GM19467 (cell line): ENCODE measurements around the gene PRKG1.
A peak's percentile ranks its signal among the peaks of the same experiment; 100 is the strongest.
"Not testable (repeated sequence)": the region's sequence is repeated elsewhere in the genome, so short reads cannot be mapped to it uniquely, and the experiment has no call there.

Experiments
- ATAC-seq: cut with Tn5 transposase; IDR thresholded peaks from one replicate; pipeline ENCODE4 v1.9.1; 2021; ENCODE audit warnings: mild to moderate bottlenecking, moderate library complexity; ENCODE audit not compliant: unreplicated experiment

Gene PRKG1

DNA sequence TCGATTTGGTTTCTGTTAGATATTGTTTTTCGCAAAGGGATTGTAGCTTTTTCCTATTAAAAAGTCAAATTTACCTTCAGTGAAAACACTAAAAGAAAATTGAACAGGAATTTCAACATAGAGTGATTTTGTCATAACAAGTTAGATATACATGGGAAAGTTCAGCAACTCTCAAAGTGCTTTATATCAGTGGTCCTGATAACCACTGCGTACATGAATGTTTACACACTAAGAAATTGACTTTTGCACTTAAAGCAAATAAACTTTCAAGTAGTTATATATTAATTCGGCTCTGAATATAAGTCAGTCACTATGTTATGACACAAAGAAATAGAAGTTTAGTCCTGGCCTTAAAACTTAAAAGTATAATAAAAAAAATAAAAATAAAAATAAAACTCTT lies 1138.5 kb downstream of the PRKG1 start:
- ATAC-seq, result no peak

- no peak for ATAC-seq
Observed at GRCh38 chr10:52213321-52213752, 1139.0 kb downstream of the PRKG1 start.

GRCh38 chr10:52215745-52216361 lies 1141.6 kb downstream of the PRKG1 start:
- peak; percentile 68 for ATAC-seq

DNA sequence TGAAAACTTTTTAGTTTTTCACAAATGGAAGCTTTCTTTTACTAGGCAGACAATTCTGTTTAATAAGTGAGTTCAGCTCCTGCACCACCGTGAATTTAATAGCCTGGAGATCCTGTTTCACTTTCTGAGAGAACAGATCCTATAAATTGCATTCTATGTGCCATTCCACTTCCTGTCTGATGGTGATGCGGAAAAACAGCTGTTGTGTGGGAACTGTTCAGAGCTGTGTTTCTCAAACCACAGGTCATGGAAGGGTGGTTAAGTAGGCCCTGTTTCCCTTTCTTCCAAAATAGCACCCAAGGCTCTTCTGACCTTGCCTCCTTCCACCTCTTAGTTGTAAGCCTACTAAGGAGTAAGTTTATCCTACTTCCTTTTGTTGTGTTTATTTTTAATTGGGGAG lies 1142.6 kb downstream of the PRKG1 start:
- ATAC-seq, result peak; percentile 61

DNA sequence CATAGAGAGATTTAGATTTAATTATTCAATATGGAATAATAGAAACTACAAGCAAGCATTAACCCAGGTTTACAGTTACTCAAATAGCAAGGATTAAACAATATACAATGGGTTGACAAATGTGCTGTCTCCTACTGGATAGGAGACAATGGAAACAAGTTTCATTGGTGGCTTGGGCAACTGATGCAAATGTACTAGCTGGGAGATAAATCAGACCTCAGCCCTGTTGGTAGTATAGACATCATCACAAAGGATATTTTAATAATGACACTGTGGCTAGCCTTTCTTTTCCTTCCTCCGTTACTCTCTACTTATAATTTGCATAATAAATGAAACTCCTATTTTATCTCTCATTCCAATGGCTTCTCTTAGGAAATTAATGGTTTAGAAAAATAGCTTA lies 1143.2 kb downstream of the PRKG1 start:
- no peak for ATAC-seq

GRCh38 chr10:52220947-52221346 lies 1146.7 kb downstream of the PRKG1 start:
- ATAC-seq, result no peak

- no peak for ATAC-seq
Observed at GRCh38 chr10:52221923-52222322, 1147.6 kb downstream of the PRKG1 start.

DNA sequence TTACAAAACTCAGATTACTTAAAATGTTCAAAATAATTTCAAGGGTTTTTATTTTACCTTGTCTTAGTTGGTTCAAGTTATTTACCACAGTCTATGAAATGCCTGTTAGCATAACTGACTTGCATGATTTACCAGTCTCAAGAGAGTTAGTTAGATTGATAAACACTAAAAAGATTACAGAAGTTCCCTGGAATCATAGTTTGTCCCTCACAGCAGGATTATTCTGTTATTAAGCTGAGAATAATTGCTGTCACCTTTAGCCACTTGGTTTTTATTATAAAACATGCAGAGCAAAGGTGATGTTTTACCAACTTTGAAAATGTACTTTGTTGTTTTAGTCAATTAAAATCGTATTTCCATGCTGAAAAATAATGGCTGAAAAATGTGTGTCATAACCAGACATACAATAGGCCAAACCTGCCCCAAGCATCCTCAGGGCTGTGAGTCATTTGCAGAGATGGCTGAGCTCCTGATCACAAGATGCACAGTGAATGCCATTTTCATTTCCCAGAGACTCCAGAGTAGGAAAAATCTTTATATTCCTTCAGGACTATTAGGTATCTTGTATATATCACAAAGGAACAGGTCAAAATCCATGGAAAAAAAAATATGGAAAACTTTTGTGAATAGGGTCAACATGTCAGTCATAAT lies 1152.0 kb downstream of the PRKG1 start:
- ATAC-seq, result no peak

DNA sequence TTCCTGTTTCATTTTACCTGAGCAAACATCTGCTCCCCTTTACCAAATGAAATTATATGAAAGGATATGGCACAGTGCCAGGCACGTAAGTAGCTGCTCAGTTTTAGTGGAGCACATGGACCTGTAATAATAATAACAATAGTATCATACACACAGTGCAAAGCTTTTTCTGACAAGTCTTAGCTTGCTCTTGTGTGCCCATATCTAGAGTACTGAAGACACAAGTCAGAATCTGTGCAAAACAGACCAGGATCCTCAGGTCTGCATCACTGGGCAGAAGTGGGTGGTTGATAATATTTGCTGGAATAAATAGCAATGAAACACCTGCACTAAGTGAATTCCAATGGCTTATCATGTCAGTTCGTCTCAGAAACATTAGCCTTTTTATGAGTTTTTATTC lies 1154.3 kb downstream of the PRKG1 start:
- ATAC-seq, result no peak

GRCh38 chr10:52229291-52229931 lies 1155.1 kb downstream of the PRKG1 start:
- no peak for ATAC-seq

- ATAC-seq, result peak; percentile 96
Observed at GRCh38 chr10:52232561-52233350, 1158.5 kb downstream of the PRKG1 start.

- not testable (repeated sequence) for ATAC-seq
Observed at GRCh38 chr10:52233351-52233991, 1159.2 kb downstream of the PRKG1 start.

DNA sequence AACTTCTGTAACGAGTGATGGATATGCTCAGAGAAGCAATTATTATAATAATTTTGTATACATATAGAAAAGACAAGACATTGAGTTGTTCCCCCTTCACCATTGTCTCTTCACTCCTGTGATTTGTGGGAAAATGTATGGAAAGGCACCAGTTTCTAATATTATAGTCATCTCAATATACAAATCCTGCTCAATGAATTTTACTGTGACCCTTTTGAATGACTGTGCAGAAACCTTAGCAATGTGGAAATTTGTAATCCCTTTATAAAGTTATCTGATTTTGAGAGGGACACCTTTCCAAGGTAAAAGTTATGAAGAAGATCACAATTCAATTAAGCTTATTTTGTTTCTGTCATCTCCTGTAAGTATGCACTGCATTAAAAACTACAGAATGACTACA lies 1165.5 kb downstream of the PRKG1 start:
- ATAC-seq, result no peak

GRCh38 chr10:52245547-52245946 lies 1171.3 kb downstream of the PRKG1 start:
- ATAC-seq, result no peak

- not testable (repeated sequence) for ATAC-seq
Observed at GRCh38 chr10:52247929-52248328, 1173.6 kb downstream of the PRKG1 start.

- no peak for ATAC-seq
Observed at GRCh38 chr10:52248697-52249306, 1174.5 kb downstream of the PRKG1 start.

DNA sequence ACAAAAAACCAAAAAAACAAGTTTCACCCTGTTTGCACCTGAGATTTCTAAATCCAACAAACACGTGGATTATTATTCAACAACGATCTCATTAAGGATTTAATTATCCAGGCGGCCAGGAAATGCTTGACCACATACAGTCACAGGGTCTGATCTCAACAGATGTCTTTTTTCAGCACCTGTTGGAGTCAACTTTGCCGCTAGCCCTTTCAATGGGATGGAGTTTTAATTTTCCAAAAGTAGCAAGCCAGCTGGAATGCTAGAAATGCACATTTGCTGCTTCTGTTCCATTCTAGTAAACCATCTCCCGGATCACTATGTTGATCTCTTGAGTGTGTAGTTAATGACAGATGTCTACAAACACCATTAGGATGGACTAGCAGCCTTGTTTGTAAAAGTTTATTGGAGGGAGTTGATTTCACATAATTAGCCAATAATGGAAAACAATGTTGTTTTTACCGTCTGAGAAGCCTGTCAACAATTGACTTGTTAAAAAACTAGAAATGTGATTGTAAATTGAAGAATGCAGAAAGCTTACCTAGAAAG lies 1175.6 kb downstream of the PRKG1 start:
- no peak for ATAC-seq

DNA sequence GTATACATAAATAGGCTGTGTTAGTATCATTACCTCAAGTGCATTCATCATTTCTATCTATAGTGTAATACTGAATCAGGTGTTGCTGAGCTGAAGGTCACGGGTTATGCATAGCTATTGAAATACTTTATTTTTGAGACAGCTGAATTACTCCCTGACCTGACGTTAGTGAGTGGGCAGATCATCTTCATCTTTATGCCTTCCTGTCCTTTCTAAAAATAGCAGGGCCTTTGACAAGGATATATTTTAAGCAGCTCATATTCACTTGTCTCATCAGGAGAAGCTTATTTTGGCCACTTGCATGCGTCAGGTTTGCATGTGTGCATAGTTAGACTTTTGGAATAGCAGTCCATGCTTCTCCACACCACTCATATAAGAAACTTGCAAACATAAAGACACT lies 1176.2 kb downstream of the PRKG1 start:
- ATAC-seq, result no peak

- no peak for ATAC-seq
Observed at GRCh38 chr10:52252307-52252706, 1178.0 kb downstream of the PRKG1 start.
